Measurements from ENCODE around the gene TEAD3. TPM values are rescaled to one million over a fixed set of nuclear protein-coding genes. Genes with fewer than 3 reads are reported as not detected.

The TEAD3 gene
- total and polyA plus RNA-seq, 2 experiments from 2014 or later = 15.0 to 26.5 TPM

DNA sequence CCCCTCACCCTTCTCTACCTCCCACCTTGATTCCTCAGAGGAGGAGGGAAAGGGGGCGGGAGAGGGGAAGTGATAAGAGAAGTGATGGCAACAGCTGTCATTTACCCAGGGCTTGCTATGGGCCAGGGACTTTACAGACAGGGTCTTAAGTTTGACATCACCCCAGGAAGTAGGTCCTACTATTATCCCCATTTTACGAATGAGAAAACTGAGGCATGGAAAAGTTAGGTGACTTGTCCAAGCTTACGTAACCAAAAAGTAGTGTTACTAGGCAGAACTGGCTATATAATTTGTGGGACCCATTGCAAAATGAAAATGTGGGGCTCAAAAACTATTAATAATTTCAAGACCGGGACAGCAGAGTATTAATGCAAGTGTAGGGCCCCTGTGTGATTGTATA, 55.2 kb downstream of the TEAD3 start (continued):
- no peak for TF ChIP-seq EZH2 (IDR thresholded peaks at IDR 0.05; ENCODE audit: low read depth, unreplicated experiment)

DNA sequence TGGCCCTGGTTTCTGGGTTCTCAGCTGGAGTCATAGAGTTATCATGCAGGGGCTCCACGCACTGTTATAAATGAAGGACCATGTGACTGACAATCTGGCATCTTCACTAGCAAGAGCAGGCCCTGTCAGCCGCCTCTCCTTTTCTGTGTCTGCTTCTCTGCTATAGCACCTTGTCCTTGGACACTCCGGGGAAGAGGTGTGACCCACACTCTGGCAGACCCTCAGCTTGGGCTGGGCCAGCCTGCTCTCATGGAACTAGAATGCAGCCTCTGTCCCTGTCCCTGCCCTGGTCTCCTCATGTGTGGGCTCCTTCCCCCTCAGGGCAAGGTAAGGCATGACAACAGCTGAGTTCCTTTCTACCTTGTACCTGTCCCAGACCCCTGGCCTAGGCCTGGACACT, 55.7 kb downstream of the TEAD3 start:
- no peak for TF ChIP-seq NANOG (IDR thresholded peaks at IDR 0.05; ENCODE audit: borderline replicate concordance)
- TF ChIP-seq STAT1 (IDR thresholded peaks at IDR 0.05; ENCODE audit: unreplicated experiment) = no peak
- TF ChIP-seq JUNB (IDR thresholded peaks at IDR 0.05; ENCODE audit: unreplicated experiment) = no peak
- TF ChIP-seq, protein P1, sequence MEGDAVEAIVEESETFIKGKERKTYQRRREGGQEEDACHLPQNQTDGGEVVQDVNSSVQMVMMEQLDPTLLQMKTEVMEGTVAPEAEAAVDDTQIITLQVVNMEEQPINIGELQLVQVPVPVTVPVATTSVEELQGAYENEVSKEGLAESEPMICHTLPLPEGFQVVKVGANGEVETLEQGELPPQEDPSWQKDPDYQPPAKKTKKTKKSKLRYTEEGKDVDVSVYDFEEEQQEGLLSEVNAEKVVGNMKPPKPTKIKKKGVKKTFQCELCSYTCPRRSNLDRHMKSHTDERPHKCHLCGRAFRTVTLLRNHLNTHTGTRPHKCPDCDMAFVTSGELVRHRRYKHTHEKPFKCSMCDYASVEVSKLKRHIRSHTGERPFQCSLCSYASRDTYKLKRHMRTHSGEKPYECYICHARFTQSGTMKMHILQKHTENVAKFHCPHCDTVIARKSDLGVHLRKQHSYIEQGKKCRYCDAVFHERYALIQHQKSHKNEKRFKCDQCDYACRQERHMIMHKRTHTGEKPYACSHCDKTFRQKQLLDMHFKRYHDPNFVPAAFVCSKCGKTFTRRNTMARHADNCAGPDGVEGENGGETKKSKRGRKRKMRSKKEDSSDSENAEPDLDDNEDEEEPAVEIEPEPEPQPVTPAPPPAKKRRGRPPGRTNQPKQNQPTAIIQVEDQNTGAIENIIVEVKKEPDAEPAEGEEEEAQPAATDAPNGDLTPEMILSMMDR (conservative IDR thresholded peaks at IDR 0.05; ENCODE audit: low read depth in 2 of 2) = no peak
- TF ChIP-seq ZNF114 (CRISPR knock-in tag; IDR thresholded peaks at IDR 0.05) = no peak
- TF ChIP-seq, protein P2, sequence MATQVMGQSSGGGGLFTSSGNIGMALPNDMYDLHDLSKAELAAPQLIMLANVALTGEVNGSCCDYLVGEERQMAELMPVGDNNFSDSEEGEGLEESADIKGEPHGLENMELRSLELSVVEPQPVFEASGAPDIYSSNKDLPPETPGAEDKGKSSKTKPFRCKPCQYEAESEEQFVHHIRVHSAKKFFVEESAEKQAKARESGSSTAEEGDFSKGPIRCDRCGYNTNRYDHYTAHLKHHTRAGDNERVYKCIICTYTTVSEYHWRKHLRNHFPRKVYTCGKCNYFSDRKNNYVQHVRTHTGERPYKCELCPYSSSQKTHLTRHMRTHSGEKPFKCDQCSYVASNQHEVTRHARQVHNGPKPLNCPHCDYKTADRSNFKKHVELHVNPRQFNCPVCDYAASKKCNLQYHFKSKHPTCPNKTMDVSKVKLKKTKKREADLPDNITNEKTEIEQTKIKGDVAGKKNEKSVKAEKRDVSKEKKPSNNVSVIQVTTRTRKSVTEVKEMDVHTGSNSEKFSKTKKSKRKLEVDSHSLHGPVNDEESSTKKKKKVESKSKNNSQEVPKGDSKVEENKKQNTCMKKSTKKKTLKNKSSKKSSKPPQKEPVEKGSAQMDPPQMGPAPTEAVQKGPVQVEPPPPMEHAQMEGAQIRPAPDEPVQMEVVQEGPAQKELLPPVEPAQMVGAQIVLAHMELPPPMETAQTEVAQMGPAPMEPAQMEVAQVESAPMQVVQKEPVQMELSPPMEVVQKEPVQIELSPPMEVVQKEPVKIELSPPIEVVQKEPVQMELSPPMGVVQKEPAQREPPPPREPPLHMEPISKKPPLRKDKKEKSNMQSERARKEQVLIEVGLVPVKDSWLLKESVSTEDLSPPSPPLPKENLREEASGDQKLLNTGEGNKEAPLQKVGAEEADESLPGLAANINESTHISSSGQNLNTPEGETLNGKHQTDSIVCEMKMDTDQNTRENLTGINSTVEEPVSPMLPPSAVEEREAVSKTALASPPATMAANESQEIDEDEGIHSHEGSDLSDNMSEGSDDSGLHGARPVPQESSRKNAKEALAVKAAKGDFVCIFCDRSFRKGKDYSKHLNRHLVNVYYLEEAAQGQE (IDR thresholded peaks at IDR 0.05; ENCODE audit: unreplicated experiment) = no peak
- no peak for TF ChIP-seq ZNF331 (CRISPR knock-in tag; IDR thresholded peaks at IDR 0.05; ENCODE audit: low read depth)
- no peak for TF ChIP-seq POLR2AphosphoS5 (IDR thresholded peaks at IDR 0.05; ENCODE audit: low read depth)
- TF ChIP-seq, protein P3, sequence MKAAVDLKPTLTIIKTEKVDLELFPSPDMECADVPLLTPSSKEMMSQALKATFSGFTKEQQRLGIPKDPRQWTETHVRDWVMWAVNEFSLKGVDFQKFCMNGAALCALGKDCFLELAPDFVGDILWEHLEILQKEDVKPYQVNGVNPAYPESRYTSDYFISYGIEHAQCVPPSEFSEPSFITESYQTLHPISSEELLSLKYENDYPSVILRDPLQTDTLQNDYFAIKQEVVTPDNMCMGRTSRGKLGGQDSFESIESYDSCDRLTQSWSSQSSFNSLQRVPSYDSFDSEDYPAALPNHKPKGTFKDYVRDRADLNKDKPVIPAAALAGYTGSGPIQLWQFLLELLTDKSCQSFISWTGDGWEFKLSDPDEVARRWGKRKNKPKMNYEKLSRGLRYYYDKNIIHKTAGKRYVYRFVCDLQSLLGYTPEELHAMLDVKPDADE (IDR thresholded peaks at IDR 0.05) = no peak
- TF ChIP-seq EZH2 (IDR thresholded peaks at IDR 0.05; ENCODE audit: low read depth, unreplicated experiment) = no peak
- no peak for TF ChIP-seq CREB1 (CRISPR knock-in tag; IDR thresholded peaks at IDR 0.05; ENCODE audit: low read depth)
- TF ChIP-seq, protein P4, sequence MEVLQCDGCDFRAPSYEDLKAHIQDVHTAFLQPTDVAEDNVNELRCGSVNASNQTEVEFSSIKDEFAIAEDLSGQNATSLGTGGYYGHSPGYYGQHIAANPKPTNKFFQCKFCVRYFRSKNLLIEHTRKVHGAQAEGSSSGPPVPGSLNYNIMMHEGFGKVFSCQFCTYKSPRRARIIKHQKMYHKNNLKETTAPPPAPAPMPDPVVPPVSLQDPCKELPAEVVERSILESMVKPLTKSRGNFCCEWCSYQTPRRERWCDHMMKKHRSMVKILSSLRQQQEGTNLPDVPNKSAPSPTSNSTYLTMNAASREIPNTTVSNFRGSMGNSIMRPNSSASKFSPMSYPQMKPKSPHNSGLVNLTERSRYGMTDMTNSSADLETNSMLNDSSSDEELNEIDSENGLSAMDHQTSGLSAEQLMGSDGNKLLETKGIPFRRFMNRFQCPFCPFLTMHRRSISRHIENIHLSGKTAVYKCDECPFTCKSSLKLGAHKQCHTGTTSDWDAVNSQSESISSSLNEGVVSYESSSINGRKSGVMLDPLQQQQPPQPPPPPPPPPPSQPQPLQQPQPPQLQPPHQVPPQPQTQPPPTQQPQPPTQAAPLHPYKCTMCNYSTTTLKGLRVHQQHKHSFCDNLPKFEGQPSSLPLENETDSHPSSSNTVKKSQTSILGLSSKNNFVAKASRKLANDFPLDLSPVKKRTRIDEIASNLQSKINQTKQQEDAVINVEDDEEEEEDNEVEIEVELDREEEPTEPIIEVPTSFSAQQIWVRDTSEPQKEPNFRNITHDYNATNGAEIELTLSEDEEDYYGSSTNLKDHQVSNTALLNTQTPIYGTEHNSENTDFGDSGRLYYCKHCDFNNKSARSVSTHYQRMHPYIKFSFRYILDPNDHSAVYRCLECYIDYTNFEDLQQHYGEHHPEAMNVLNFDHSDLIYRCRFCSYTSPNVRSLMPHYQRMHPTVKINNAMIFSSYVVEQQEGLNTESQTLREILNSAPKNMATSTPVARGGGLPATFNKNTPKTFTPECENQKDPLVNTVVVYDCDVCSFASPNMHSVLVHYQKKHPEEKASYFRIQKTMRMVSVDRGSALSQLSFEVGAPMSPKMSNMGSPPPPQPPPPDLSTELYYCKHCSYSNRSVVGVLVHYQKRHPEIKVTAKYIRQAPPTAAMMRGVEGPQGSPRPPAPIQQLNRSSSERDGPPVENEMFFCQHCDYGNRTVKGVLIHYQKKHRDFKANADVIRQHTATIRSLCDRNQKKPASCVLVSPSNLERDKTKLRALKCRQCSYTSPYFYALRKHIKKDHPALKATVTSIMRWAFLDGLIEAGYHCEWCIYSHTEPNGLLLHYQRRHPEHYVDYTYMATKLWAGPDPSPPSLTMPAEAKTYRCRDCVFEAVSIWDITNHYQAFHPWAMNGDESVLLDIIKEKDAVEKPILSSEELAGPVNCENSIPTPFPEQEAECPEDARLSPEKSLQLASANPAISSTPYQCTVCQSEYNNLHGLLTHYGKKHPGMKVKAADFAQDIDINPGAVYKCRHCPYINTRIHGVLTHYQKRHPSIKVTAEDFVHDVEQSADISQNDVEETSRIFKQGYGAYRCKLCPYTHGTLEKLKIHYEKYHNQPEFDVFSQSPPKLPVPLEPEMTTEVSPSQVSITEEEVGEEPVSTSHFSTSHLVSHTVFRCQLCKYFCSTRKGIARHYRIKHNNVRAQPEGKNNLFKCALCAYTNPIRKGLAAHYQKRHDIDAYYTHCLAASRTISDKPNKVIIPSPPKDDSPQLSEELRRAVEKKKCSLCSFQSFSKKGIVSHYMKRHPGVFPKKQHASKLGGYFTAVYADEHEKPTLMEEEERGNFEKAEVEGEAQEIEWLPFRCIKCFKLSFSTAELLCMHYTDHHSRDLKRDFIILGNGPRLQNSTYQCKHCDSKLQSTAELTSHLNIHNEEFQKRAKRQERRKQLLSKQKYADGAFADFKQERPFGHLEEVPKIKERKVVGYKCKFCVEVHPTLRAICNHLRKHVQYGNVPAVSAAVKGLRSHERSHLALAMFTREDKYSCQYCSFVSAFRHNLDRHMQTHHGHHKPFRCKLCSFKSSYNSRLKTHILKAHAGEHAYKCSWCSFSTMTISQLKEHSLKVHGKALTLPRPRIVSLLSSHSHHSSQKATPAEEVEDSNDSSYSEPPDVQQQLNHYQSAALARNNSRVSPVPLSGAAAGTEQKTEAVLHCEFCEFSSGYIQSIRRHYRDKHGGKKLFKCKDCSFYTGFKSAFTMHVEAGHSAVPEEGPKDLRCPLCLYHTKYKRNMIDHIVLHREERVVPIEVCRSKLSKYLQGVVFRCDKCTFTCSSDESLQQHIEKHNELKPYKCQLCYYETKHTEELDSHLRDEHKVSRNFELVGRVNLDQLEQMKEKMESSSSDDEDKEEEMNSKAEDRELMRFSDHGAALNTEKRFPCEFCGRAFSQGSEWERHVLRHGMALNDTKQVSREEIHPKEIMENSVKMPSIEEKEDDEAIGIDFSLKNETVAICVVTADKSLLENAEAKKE (CRISPR knock-in tag; IDR thresholded peaks at IDR 0.05) = no peak
- no peak for TF ChIP-seq EZH2phosphoT487 (IDR thresholded peaks at IDR 0.05; ENCODE audit: unreplicated experiment)
- Histone ChIP-seq H3K27me3 (ENCODE audit: insufficient read depth) (no peaks in the 10 kb centered on the region), H3K36me3 (ENCODE audit: insufficient read depth) (no peaks in the 10 kb centered on the region), H4K20me1 (replicated peaks; ENCODE audit: insufficient read depth) (no peaks in the 10 kb centered on the region), H3K27ac (ENCODE audit: low read depth) (no peak overlapping the region), H3F3A (replicated peaks; ENCODE audit: low read depth) (no peaks in the 10 kb centered on the region), H3K4me2 (no peak overlapping the region), H3K4me1 (ENCODE audit: insufficient read depth) (peaks cover 4% of the 10 kb centered on the region; the same call in 1 of the 2 replicates), H3K4me3 (no peak overlapping the region), H2AFZ (no peak overlapping the region), H3K9me2 (ENCODE audit: insufficient read depth) (no peaks in the 10 kb centered on the region), H3K79me2 (replicated peaks; ENCODE audit: insufficient read depth) (no peaks in the 10 kb centered on the region)
- Mint-ChIP-seq H3K4me1 (no peaks in the 10 kb centered on the region), H3K27ac (no peak overlapping the region), H3K36me3 (ENCODE audit: low read depth) (no peaks in the 10 kb centered on the region), H3K4me3 (no peak overlapping the region), H3K9me3 (no peaks in the 10 kb centered on the region), H3K27me3 (ENCODE audit: insufficient read depth, low read depth, poor library complexity) (peaks cover 10% of the 10 kb centered on the region)
- no peak for DNase-seq (ENCODE audit: low spot score)
- no peak for ATAC-seq

All from GM23338 (cell line).